Measurements from ENCODE around the gene F10.

The F10 gene

GRCh38 chr13:113086991-113087922 lies 35.3 kb upstream of the F10 start:
- Histone ChIP-seq H3K4me3 (ENCODE audit: low read length in 2 of 2) (no peak overlapping the region), H3K9me3 (ENCODE audit: control insufficient read depth in 2 of 2, low read length in 2 of 2) (no peaks in the 10 kb centered on the region), H3K27me3 (ENCODE audit: control insufficient read depth in 2 of 2, insufficient read depth in 2 of 2, low read length in 2 of 2) (no peaks in the 10 kb centered on the region), H3K36me3 (ENCODE audit: control insufficient read depth in 2 of 2, insufficient read depth in 2 of 2, low read length in 2 of 2) (peaks cover 9 to 28% of the 10 kb centered on the region in 2 donors), H3K27ac (ENCODE audit: low read depth in 2 of 2, low read length in 2 of 2) (no peak overlapping the region), H3K4me1 (ENCODE audit: control insufficient read depth in 2 of 2, insufficient read depth in 2 of 2, low read length in 2 of 2) (no peaks in the 10 kb centered on the region), H3K9ac (ENCODE audit: low read depth in 1 of 2, low read length in 2 of 2) (no peak overlapping the region)

GRCh38 chr13:113087923-113088690 lies 34.5 kb upstream of the F10 start:
- Histone ChIP-seq H3K4me1 (ENCODE audit: control insufficient read depth in 2 of 2, insufficient read depth in 2 of 2, low read length in 2 of 2) (no peaks in the 10 kb centered on the region), H3K27me3 (ENCODE audit: control insufficient read depth in 2 of 2, insufficient read depth in 2 of 2, low read length in 2 of 2) (no peaks in the 10 kb centered on the region), H3K27ac (ENCODE audit: low read depth in 2 of 2, low read length in 2 of 2) (no peak overlapping the region), H3K36me3 (ENCODE audit: control insufficient read depth in 2 of 2, insufficient read depth in 2 of 2, low read length in 2 of 2) (peaks cover 9 to 28% of the 10 kb centered on the region in 2 donors), H3K9ac (ENCODE audit: low read depth in 1 of 2, low read length in 2 of 2) (no peak overlapping the region), H3K4me3 (ENCODE audit: low read length in 2 of 2) (no peak overlapping the region), H3K9me3 (ENCODE audit: control insufficient read depth in 2 of 2, low read length in 2 of 2) (no peaks in the 10 kb centered on the region)

GRCh38 chr13:113088691-113089020 lies 33.9 kb upstream of the F10 start:
- Histone ChIP-seq H3K27me3 (ENCODE audit: control insufficient read depth in 2 of 2, insufficient read depth in 2 of 2, low read length in 2 of 2) (no peaks in the 10 kb centered on the region), H3K9ac (ENCODE audit: low read depth in 1 of 2, low read length in 2 of 2) (no peak overlapping the region), H3K27ac (ENCODE audit: low read depth in 2 of 2, low read length in 2 of 2) (no peak overlapping the region), H3K36me3 (ENCODE audit: control insufficient read depth in 2 of 2, insufficient read depth in 2 of 2, low read length in 2 of 2) (peaks cover 9 to 28% of the 10 kb centered on the region in 2 donors), H3K4me1 (ENCODE audit: control insufficient read depth in 2 of 2, insufficient read depth in 2 of 2, low read length in 2 of 2) (no peaks in the 10 kb centered on the region), H3K4me3 (ENCODE audit: low read length in 2 of 2) (no peak overlapping the region), H3K9me3 (ENCODE audit: control insufficient read depth in 2 of 2, low read length in 2 of 2) (no peaks in the 10 kb centered on the region)

- Histone ChIP-seq H3K36me3 (ENCODE audit: control insufficient read depth in 2 of 2, insufficient read depth in 2 of 2, low read length in 2 of 2) (peaks cover 9 to 28% of the 10 kb centered on the region in 2 donors), H3K4me1 (ENCODE audit: control insufficient read depth in 2 of 2, insufficient read depth in 2 of 2, low read length in 2 of 2) (no peaks in the 10 kb centered on the region), H3K9ac (ENCODE audit: low read depth in 1 of 2, low read length in 2 of 2) (no peak overlapping the region), H3K9me3 (ENCODE audit: control insufficient read depth in 2 of 2, low read length in 2 of 2) (no peaks in the 10 kb centered on the region), H3K27me3 (ENCODE audit: control insufficient read depth in 2 of 2, insufficient read depth in 2 of 2, low read length in 2 of 2) (no peaks in the 10 kb centered on the region), H3K27ac (ENCODE audit: low read depth in 2 of 2, low read length in 2 of 2) (no peak overlapping the region), H3K4me3 (ENCODE audit: low read length in 2 of 2) (no peak overlapping the region)
These were observed 32.7 kb upstream of the F10 start for GRCh38 chr13:113089693-113090414.

GRCh38 chr13:113090415-113090770 lies 32.2 kb upstream of the F10 start:
- Histone ChIP-seq H3K27me3 (ENCODE audit: control insufficient read depth in 2 of 2, insufficient read depth in 2 of 2, low read length in 2 of 2) (no peaks in the 10 kb centered on the region), H3K4me1 (ENCODE audit: control insufficient read depth in 2 of 2, insufficient read depth in 2 of 2, low read length in 2 of 2) (no peaks in the 10 kb centered on the region), H3K36me3 (ENCODE audit: control insufficient read depth in 2 of 2, insufficient read depth in 2 of 2, low read length in 2 of 2) (peaks cover 7 to 24% of the 10 kb centered on the region in 2 donors), H3K4me3 (ENCODE audit: low read length in 2 of 2) (no peak overlapping the region), H3K9me3 (ENCODE audit: control insufficient read depth in 2 of 2, low read length in 2 of 2) (no peaks in the 10 kb centered on the region), H3K27ac (ENCODE audit: low read depth in 2 of 2, low read length in 2 of 2) (no peak overlapping the region), H3K9ac (ENCODE audit: low read depth in 1 of 2, low read length in 2 of 2) (no peak overlapping the region)

GRCh38 chr13:113090806-113091205 lies 31.8 kb upstream of the F10 start:
- Histone ChIP-seq H3K4me1 (ENCODE audit: control insufficient read depth in 2 of 2, insufficient read depth in 2 of 2, low read length in 2 of 2) (no peaks in the 10 kb centered on the region), H3K9me3 (ENCODE audit: control insufficient read depth in 2 of 2, low read length in 2 of 2) (no peaks in the 10 kb centered on the region), H3K36me3 (ENCODE audit: control insufficient read depth in 2 of 2, insufficient read depth in 2 of 2, low read length in 2 of 2) (peaks cover 7 to 24% of the 10 kb centered on the region in 2 donors), H3K27me3 (ENCODE audit: control insufficient read depth in 2 of 2, insufficient read depth in 2 of 2, low read length in 2 of 2) (no peaks in the 10 kb centered on the region), H3K9ac (ENCODE audit: low read depth in 1 of 2, low read length in 2 of 2) (no peak overlapping the region), H3K4me3 (ENCODE audit: low read length in 2 of 2) (no peak overlapping the region), H3K27ac (ENCODE audit: low read depth in 2 of 2, low read length in 2 of 2) (no peak overlapping the region)

- no peak overlapping the region for H3K4me3 ChIP-seq (ENCODE audit: low read length in 2 of 2)
- no peaks in the 10 kb centered on the region for H3K9me3 ChIP-seq (ENCODE audit: control insufficient read depth in 2 of 2, low read length in 2 of 2)
- no peaks in the 10 kb centered on the region for H3K27me3 ChIP-seq (ENCODE audit: control insufficient read depth in 2 of 2, insufficient read depth in 2 of 2, low read length in 2 of 2)
- peaks cover 7 to 24% of the 10 kb centered on the region in 2 donors for H3K36me3 ChIP-seq (ENCODE audit: control insufficient read depth in 2 of 2, insufficient read depth in 2 of 2, low read length in 2 of 2)
- H3K27ac ChIP-seq (ENCODE audit: low read depth in 2 of 2, low read length in 2 of 2) = no peak overlapping the region
- H3K4me1 ChIP-seq (ENCODE audit: control insufficient read depth in 2 of 2, insufficient read depth in 2 of 2, low read length in 2 of 2) = no peaks in the 10 kb centered on the region
- no peak overlapping the region for H3K9ac ChIP-seq (ENCODE audit: low read depth in 1 of 2, low read length in 2 of 2)
These were observed 31.3 kb upstream of the F10 start for GRCh38 chr13:113091211-113091771.

GRCh38 chr13:113091891-113092775 lies 30.5 kb upstream of the F10 start:
- Histone ChIP-seq H3K9me3 (ENCODE audit: control insufficient read depth in 2 of 2, low read length in 2 of 2) (no peaks in the 10 kb centered on the region), H3K9ac (ENCODE audit: low read depth in 1 of 2, low read length in 2 of 2) (no peak overlapping the region), H3K4me3 (ENCODE audit: low read length in 2 of 2) (no peak overlapping the region), H3K27ac (ENCODE audit: low read depth in 2 of 2, low read length in 2 of 2) (no peak overlapping the region), H3K36me3 (ENCODE audit: control insufficient read depth in 2 of 2, insufficient read depth in 2 of 2, low read length in 2 of 2) (peaks cover 4 to 19% of the 10 kb centered on the region in 2 donors), H3K27me3 (ENCODE audit: control insufficient read depth in 2 of 2, insufficient read depth in 2 of 2, low read length in 2 of 2) (no peaks in the 10 kb centered on the region), H3K4me1 (ENCODE audit: control insufficient read depth in 2 of 2, insufficient read depth in 2 of 2, low read length in 2 of 2) (no peaks in the 10 kb centered on the region)

- H3K9me3 ChIP-seq (ENCODE audit: control insufficient read depth in 2 of 2, low read length in 2 of 2) = no peaks in the 10 kb centered on the region
- no peak overlapping the region for H3K9ac ChIP-seq (ENCODE audit: low read depth in 1 of 2, low read length in 2 of 2)
- no peaks in the 10 kb centered on the region for H3K4me1 ChIP-seq (ENCODE audit: control insufficient read depth in 2 of 2, insufficient read depth in 2 of 2, low read length in 2 of 2)
- no peak overlapping the region for H3K4me3 ChIP-seq (ENCODE audit: low read length in 2 of 2)
- peaks cover 0 to 12% of the 10 kb centered on the region in 2 donors for H3K36me3 ChIP-seq (ENCODE audit: control insufficient read depth in 2 of 2, insufficient read depth in 2 of 2, low read length in 2 of 2)
- H3K27me3 ChIP-seq (ENCODE audit: control insufficient read depth in 2 of 2, insufficient read depth in 2 of 2, low read length in 2 of 2) = no peaks in the 10 kb centered on the region
- H3K27ac ChIP-seq (ENCODE audit: low read depth in 2 of 2, low read length in 2 of 2) = no peak overlapping the region
These were observed 29.6 kb upstream of the F10 start for GRCh38 chr13:113092776-113093579.

Measured in mucosa of rectum (tissue), 2 donors.